PC-9 (cell line): ENCODE data around the gene GATA6.

Experiments
- EZH2 ChIP-seq: fragments of 200-600 bp; sonication (generic); IDR thresholded peaks from 2 replicates; pipeline ENCODE4 v1.8.0; 2017; ENCODE audit warnings: antibody characterized with exemption, low read depth
- TF ChIP-seq, protein P1 (sequence below): fragments of 200-600 bp; sonication (generic); conservative IDR thresholded peaks from 2 replicates; pipeline ENCODE4 v1.6.1; 2017; ENCODE audit warnings: mixed run types, antibody characterized with exemption, mild to moderate bottlenecking, moderate library complexity

DNA sequence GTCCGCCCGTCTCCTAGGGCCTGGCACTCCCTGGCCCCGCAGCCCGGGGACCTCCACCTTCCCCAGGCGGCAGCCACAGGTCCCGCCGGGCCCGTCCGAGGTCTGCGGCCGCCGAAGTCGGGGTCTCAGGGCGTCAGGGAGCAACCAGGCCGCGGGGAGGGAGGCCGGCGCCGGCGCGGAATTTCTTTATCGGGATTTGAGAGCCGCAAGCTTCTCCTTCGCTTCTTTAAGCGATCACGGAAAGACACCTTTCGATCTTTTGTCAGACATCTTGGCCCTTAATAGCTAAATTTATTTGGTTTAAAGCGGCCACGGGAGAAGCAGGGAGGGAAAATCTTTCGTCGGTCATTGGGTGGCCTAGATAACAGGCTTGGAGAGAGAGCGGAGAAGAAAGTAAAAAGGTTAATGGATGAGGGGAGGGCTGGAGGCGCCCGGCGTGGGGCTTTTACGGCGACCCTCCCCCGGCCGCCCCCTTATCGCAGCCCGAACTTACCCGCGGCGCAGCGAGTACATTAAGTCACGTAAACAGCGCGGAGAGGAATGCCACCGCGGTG is 4.3 kb upstream of the GATA6 start:
- TF ChIP-seq, protein P1, sequence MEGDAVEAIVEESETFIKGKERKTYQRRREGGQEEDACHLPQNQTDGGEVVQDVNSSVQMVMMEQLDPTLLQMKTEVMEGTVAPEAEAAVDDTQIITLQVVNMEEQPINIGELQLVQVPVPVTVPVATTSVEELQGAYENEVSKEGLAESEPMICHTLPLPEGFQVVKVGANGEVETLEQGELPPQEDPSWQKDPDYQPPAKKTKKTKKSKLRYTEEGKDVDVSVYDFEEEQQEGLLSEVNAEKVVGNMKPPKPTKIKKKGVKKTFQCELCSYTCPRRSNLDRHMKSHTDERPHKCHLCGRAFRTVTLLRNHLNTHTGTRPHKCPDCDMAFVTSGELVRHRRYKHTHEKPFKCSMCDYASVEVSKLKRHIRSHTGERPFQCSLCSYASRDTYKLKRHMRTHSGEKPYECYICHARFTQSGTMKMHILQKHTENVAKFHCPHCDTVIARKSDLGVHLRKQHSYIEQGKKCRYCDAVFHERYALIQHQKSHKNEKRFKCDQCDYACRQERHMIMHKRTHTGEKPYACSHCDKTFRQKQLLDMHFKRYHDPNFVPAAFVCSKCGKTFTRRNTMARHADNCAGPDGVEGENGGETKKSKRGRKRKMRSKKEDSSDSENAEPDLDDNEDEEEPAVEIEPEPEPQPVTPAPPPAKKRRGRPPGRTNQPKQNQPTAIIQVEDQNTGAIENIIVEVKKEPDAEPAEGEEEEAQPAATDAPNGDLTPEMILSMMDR, result no peak
- TF ChIP-seq EZH2, result no peak
